ENCODE results near the gene EHD1. TPM values are rescaled to one million over a fixed set of nuclear protein-coding genes. Genes with fewer than 3 reads are reported as not detected.
A peak's percentile ranks its signal among the peaks of the same experiment; 100 is the strongest.

The EHD1 gene
- total RNA-seq, 1 donor from 2014 or later: 111 TPM

DNA sequence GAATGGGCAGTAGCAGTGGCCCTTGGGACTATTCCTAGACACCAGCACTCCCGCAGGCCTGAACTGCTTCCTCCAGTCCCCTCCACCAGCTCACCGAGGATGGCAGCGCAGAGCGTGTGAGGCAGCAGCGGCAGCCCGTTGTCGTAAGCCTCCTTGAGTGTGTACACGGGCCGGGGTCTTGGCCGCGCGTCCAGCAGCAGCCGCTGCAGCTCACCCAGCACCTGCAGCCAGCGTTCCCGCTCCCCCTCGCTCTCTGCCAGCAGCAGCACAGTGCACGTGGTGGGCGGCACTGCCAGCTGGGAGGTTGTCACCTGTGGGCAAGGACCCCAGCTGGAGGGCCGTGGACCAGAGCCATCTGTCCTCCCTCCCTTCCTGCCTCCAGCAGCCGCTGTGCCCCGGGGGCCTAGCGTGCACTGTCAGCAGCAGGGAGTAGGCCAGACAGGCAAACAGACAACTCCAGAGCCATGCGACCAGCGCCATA is 47.0 kb downstream of the EHD1 start:
- H3K27ac Mint-ChIP-seq (ENCODE audit: unreplicated experiment): no peak overlapping the region
- H3K36me3 Mint-ChIP-seq (ENCODE audit: low read depth): no peaks in the 10 kb centered on the region
- TF ChIP-seq, protein P1, sequence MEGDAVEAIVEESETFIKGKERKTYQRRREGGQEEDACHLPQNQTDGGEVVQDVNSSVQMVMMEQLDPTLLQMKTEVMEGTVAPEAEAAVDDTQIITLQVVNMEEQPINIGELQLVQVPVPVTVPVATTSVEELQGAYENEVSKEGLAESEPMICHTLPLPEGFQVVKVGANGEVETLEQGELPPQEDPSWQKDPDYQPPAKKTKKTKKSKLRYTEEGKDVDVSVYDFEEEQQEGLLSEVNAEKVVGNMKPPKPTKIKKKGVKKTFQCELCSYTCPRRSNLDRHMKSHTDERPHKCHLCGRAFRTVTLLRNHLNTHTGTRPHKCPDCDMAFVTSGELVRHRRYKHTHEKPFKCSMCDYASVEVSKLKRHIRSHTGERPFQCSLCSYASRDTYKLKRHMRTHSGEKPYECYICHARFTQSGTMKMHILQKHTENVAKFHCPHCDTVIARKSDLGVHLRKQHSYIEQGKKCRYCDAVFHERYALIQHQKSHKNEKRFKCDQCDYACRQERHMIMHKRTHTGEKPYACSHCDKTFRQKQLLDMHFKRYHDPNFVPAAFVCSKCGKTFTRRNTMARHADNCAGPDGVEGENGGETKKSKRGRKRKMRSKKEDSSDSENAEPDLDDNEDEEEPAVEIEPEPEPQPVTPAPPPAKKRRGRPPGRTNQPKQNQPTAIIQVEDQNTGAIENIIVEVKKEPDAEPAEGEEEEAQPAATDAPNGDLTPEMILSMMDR (IDR thresholded peaks at IDR 0.05): no peak
- H3K27me3 Mint-ChIP-seq (ENCODE audit: low read depth): no peaks in the 10 kb centered on the region
- H3K4me3 Mint-ChIP-seq (ENCODE audit: unreplicated experiment): no peak overlapping the region
- H3K9me3 Mint-ChIP-seq (ENCODE audit: low read depth): no peaks in the 10 kb centered on the region
- no peaks in the 10 kb centered on the region for H3K4me1 Mint-ChIP-seq (ENCODE audit: low read depth)
- no peak for DNase-seq (ENCODE audit: low spot score)

DNA sequence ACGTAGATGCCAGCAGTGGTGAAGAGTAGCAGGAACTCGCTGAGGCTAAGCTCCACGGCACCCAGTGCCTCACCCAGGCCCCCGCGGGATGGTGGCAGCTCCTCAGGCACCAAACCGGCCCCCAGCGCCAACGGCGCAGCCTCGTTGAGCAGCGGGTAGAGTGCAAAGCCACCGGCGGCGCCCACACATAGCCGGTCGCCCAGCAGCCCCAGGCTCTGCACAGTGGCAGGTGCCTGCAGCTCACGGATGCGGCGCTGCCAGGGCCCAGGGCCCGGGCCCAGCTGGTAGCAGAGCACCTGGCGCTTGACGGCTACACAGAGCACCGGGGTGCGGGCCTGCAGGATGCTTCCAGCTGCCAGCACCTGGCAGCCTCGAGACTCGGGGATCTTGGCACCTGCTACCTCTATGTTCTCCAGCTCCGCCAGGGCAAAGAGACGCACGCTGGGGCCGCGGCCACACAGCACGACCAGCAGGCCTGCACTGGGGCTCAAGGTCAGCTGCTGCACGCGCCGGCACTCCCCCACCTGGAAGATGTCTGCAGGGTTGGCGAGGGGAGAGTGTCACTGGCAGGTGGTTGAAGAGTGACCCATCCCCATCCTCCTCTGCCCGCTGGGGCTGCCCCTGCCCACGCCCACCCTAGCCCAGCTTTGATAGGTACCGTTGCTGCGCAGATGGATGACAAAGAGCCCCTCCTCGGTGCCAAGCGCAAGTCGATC is 48.7 kb downstream of the EHD1 start:
- peak; percentile 90 for DNase-seq (ENCODE audit: low spot score)
- Mint-ChIP-seq H3K36me3 (ENCODE audit: low read depth) (no peaks in the 10 kb centered on the region), H3K4me1 (ENCODE audit: low read depth) (no peaks in the 10 kb centered on the region), H3K27ac (ENCODE audit: unreplicated experiment) (no peak overlapping the region), H3K27me3 (ENCODE audit: low read depth) (no peaks in the 10 kb centered on the region), H3K9me3 (ENCODE audit: low read depth) (no peaks in the 10 kb centered on the region), H3K4me3 (ENCODE audit: unreplicated experiment) (no peak overlapping the region)
- TF ChIP-seq, protein P1 (IDR thresholded peaks at IDR 0.05): no peak

DNA sequence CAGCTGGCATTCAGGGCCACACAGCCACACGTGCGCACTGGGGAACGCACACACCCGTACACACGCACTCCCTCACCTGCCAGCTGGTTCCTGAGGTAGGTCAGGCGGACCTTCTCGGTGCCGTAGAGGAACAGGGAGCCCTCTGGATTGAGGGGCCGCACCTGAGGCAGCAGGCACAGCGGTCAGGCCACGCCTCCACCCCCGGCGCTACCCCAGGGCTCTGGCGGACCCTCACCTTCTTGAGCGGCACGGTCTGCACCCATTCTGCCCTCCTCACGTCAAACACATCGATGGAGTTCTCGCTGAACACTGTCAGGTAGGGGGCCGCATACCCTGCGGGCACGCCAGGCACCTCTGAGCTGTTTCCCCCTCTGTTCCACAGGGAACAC is 51.0 kb downstream of the EHD1 start:
- no peak overlapping the region for H3K27ac Mint-ChIP-seq (ENCODE audit: unreplicated experiment)
- peaks cover 1% of the 10 kb centered on the region for H3K27me3 Mint-ChIP-seq (ENCODE audit: low read depth)
- H3K9me3 Mint-ChIP-seq (ENCODE audit: low read depth): no peaks in the 10 kb centered on the region
- no peaks in the 10 kb centered on the region for H3K36me3 Mint-ChIP-seq (ENCODE audit: low read depth)
- H3K4me1 Mint-ChIP-seq (ENCODE audit: low read depth): no peaks in the 10 kb centered on the region
- no peak for DNase-seq (ENCODE audit: low spot score)
- TF ChIP-seq, protein P1 (IDR thresholded peaks at IDR 0.05): no peak
- no peak overlapping the region for H3K4me3 Mint-ChIP-seq (ENCODE audit: unreplicated experiment)

DNA sequence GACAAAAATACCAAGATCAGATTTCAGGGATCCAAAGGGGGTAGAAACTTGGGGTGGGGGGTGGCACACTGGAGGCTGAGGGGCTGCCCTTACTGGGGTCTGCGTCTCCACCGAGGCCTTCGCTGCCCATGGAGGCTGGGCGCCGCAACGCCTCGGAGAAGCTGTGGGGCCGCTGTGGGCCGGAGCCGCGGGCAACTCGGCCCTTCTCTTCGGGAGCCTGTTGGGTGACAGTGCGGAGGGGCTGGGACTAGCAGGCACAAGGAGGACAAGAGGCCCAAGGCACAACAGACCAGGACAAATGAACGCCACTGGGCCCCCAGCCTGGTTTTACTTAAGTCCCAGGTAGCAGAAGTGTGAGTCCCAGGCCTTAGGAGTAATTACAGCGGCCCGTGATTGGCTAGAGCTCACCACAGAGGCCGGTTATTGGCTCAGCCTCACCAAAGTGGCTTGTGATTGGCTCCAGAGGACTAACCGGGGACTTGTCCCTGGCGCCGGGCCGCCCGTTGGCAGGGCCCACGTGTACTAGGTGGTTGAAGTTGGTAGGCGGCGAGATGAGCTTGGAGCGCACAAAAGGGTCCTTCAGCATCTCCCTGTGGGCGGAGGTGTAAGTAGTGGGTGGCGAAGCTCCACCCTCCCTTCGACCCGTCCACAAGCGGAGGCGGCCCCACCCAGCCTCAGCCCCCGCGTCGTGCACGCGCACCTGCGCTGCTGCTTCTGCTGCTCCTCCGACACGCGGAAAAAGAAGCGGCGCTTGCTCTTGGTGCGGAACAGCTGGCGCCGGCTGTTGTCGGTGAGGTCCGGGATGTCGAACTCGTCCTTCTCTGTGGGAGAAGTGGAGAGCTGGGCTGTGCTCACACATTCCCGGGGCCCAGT is 51.6 kb downstream of the EHD1 start:
- TF ChIP-seq, protein P1 (IDR thresholded peaks at IDR 0.05): no peak
- Mint-ChIP-seq H3K9me3 (ENCODE audit: low read depth) (no peaks in the 10 kb centered on the region), H3K36me3 (ENCODE audit: low read depth) (no peaks in the 10 kb centered on the region), H3K4me3 (ENCODE audit: unreplicated experiment) (no peak overlapping the region), H3K27me3 (ENCODE audit: low read depth) (peaks cover 1% of the 10 kb centered on the region), H3K27ac (ENCODE audit: unreplicated experiment) (no peak overlapping the region), H3K4me1 (ENCODE audit: low read depth) (no peaks in the 10 kb centered on the region)
- peak; percentile 92 for DNase-seq (ENCODE audit: low spot score)

DNA sequence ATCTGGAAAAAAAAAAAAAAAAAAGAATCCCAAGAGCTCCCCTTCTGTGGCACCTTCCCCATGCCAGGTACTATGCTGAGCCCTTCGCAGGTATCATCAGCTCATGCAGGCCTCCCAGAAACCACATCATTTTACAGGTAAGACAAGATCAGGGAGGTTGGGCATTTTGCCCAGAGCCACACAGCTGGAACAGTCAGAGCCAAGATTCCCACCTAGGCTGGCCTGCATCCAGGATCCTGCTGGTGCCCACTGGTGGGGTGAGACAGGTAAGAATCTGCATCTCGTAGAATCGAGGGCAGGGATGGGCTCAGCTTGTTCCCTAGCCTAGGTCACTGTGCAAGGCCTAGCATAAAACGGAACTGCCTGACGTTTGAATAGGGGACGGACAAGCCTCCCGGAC is 52.4 kb downstream of the EHD1 start:
- TF ChIP-seq, protein P1 (IDR thresholded peaks at IDR 0.05): no peak
- H3K4me1 Mint-ChIP-seq (ENCODE audit: low read depth): no peaks in the 10 kb centered on the region
- no peaks in the 10 kb centered on the region for H3K36me3 Mint-ChIP-seq (ENCODE audit: low read depth)
- H3K9me3 Mint-ChIP-seq (ENCODE audit: low read depth): no peaks in the 10 kb centered on the region
- no peak overlapping the region for H3K4me3 Mint-ChIP-seq (ENCODE audit: unreplicated experiment)
- peaks cover 1% of the 10 kb centered on the region for H3K27me3 Mint-ChIP-seq (ENCODE audit: low read depth)
- no peak for DNase-seq (ENCODE audit: low spot score)
- no peak overlapping the region for H3K27ac Mint-ChIP-seq (ENCODE audit: unreplicated experiment)

Data from chondrocyte (in vitro differentiated cells).